SK-N-SH treated with all-trans-retinoic acid at 6 μM for 48 hours (cell line): Measurements from ENCODE around the gene PPP1R3A.

ENCODE experiments used
- ARNTL ChIP-seq: fragments of 450-650 bp; formaldehyde crosslinking; IDR thresholded peaks from 2 replicates; pipeline ENCODE4 v1.5.0; 2020; ENCODE audit warnings: low read depth, mild to moderate bottlenecking, moderate library complexity, borderline replicate concordance
- GLIS3 ChIP-seq: fragments of 250-450 bp; sonication (Bioruptor Pico); IDR thresholded peaks from 2 replicates; pipeline ENCODE4 v1.5.0; 2020; ENCODE audit warnings: mild to moderate bottlenecking, moderate library complexity
- TSHZ2 ChIP-seq: fragments of 250-450 bp; sonication (Bioruptor Pico); IDR thresholded peaks from 2 replicates; pipeline ENCODE4 v1.5.0; 2020; ENCODE audit warnings: mild to moderate bottlenecking, moderate library complexity
- ZFP30 ChIP-seq: fragments of 450-650 bp; formaldehyde crosslinking; IDR thresholded peaks from 2 replicates; pipeline ENCODE4 v1.5.0; 2022; ENCODE audit warnings: mild to moderate bottlenecking, moderate library complexity

The PPP1R3A gene

GRCh38 chr7:113828581-113828980, 90.2 kb downstream of the PPP1R3A start (continued):
- TF ChIP-seq ARNTL, result no peak
- TF ChIP-seq ZFP30, result no peak
- TF ChIP-seq GLIS3 (CRISPR knock-in tag), result no peak
- no peak for TF ChIP-seq TSHZ2
